Endodermal cell (in vitro differentiated cells): ENCODE measurements around the gene CCDC150. TPM values are rescaled to one million over a fixed set of nuclear protein-coding genes. Genes with fewer than 3 reads are reported as not detected.

Experiments used
- DNase-seq: peaks from one replicate; pipeline ENCODE4 v3.0.0-alpha.2; 2017
- H3K27ac ChIP-seq: 2 replicates; pipeline ENCODE4 v1.5.1; 2013; ENCODE audit warnings: mild to moderate bottlenecking, low read depth, low read length, moderate library complexity
- H3K27me3 ChIP-seq: 2 replicates; pipeline ENCODE4 v1.6.1; 2013; ENCODE audit warnings: mild to moderate bottlenecking, low read length, moderate library complexity; ENCODE audit not compliant: insufficient read depth, control insufficient read depth, poor library complexity, severe bottlenecking
- H3K36me3 ChIP-seq: 2 replicates; pipeline ENCODE4 v1.7.0; 2013; ENCODE audit warnings: mild to moderate bottlenecking, low read length, moderate library complexity; ENCODE audit not compliant: control insufficient read depth, insufficient read depth
- H3K4me1 ChIP-seq: one replicate; pipeline ENCODE4 v1.7.0; 2013; ENCODE audit warnings: low read length; ENCODE audit not compliant: control insufficient read depth, insufficient read depth
- H3K4me3 ChIP-seq: 2 replicates; pipeline ENCODE4 v1.5.1; 2013; ENCODE audit warnings: mild to moderate bottlenecking, low read length, moderate library complexity
- H3K9ac ChIP-seq: 2 replicates; pipeline ENCODE4 v1.6.1; 2013; ENCODE audit warnings: mild to moderate bottlenecking, low read length, moderate library complexity; ENCODE audit not compliant: poor library complexity, severe bottlenecking; ENCODE audit errors: extremely low read depth
- H3K9me3 ChIP-seq: 2 replicates; pipeline ENCODE4 v1.6.1; 2013; ENCODE audit warnings: mild to moderate bottlenecking, low read length, moderate library complexity; ENCODE audit not compliant: control insufficient read depth
- H3K27ac Mint-ChIP-seq: 2 replicates; pipeline ENCODE4 v1.8.0; 2020; ENCODE audit warnings: mixed read lengths
- H3K27me3 Mint-ChIP-seq: 2 replicates; pipeline ENCODE4 v1.8.0; 2021; ENCODE audit warnings: mild to moderate bottlenecking, mixed read lengths; ENCODE audit not compliant: insufficient read depth
- H3K36me3 Mint-ChIP-seq: 2 replicates; pipeline ENCODE4 v1.8.0; 2020; ENCODE audit warnings: low read depth, mixed read lengths
- H3K4me1 Mint-ChIP-seq: 2 replicates; pipeline ENCODE4 v1.8.0; 2020; ENCODE audit warnings: mixed read lengths
- H3K4me3 Mint-ChIP-seq: 2 replicates; pipeline ENCODE4 v1.8.0; 2020; ENCODE audit warnings: mild to moderate bottlenecking, moderate library complexity, mixed read lengths
- H3K9me3 Mint-ChIP-seq: 2 replicates; pipeline ENCODE4 v1.8.0; 2020; ENCODE audit warnings: mild to moderate bottlenecking, mixed read lengths
- WGBS, 2 experiments: methylation state at CpG; one replicate each; pipeline versions ENCODE4 v1.1.5 to v1.1.7; 2013; ENCODE audit warnings: missing lambda C conversion rate in 2 of 2, mixed read lengths in 1 of 2; ENCODE audit not compliant: insufficient coverage in 1 of 2, insufficient read length in 1 of 2; 5-methylcytosine and 5-hydroxymethylcytosine counted together
- long read RNA-seq, 4 experiments: library from polyadenylated mRNA in 2 of 4; library from RNA in 1 of 4; library from capped mRNA in 1 of 4; stranded (forward) in 3 of 4; unstranded in 1 of 4; transcript quantifications; one replicate each; pipeline ENCODE4 v2.0.0, GENCODE V29; 2020 to 2021; ENCODE audit warnings: inconsistent platforms in 1 of 4
- polyA plus RNA-seq, 2 experiments: library from polyadenylated mRNA; stranded (reverse); fragments of 50-300 nt; gene quantifications; one replicate each; pipeline ENCODE4 v1.2.3, GENCODE V29; 2013
- total RNA-seq, 2 donors: library from RNA; stranded (reverse); fragmentation: NEBNext Ultra II Directional in 1 of 2; extraction: Animal tissue kit (Norgen Biotek cat#: 25700) in 1 of 2; gene quantifications; 2 replicates in 1 of 2; 3 replicates in 1 of 2; pipeline ENCODE4 v1.2.1, GENCODE V29; 2021
- TF ChIP-seq, protein P1 (sequence below): fragments of 200-600 bp; sonication (generic); conservative IDR thresholded peaks from 2 replicates; pipeline ENCODE4 v1.5.0; 2021; ENCODE audit warnings: antibody characterized with exemption, mild to moderate bottlenecking

The CCDC150 gene
- 10 to 100 TPM; 25.4 to 42.9 TPM for total RNA-seq
- 39.1 TPM for polyA plus RNA-seq (2013, experiment 1 of 2)
- 32.7 TPM for polyA plus RNA-seq (2013, experiment 2 of 2)
- long read RNA-seq, experiment 1, partial matches to known transcripts = 0 of 2 reads
- long read RNA-seq, experiment 1, other reads (novel, unspliced or antisense) = 2 of 2 reads
- long read RNA-seq, experiment 2, partial matches to known transcripts = 2 of 16 reads
- long read RNA-seq, experiment 2, other reads (novel, unspliced or antisense) = 14 of 16 reads
- long read RNA-seq, experiment 3, partial matches to known transcripts = 4 of 36 reads
- long read RNA-seq, experiment 3, other reads (novel, unspliced or antisense) = 32 of 36 reads
- long read RNA-seq, experiment 4, partial matches to known transcripts = 0 of 3 reads
- long read RNA-seq, experiment 4, other reads (novel, unspliced or antisense) = 3 of 3 reads

DNA sequence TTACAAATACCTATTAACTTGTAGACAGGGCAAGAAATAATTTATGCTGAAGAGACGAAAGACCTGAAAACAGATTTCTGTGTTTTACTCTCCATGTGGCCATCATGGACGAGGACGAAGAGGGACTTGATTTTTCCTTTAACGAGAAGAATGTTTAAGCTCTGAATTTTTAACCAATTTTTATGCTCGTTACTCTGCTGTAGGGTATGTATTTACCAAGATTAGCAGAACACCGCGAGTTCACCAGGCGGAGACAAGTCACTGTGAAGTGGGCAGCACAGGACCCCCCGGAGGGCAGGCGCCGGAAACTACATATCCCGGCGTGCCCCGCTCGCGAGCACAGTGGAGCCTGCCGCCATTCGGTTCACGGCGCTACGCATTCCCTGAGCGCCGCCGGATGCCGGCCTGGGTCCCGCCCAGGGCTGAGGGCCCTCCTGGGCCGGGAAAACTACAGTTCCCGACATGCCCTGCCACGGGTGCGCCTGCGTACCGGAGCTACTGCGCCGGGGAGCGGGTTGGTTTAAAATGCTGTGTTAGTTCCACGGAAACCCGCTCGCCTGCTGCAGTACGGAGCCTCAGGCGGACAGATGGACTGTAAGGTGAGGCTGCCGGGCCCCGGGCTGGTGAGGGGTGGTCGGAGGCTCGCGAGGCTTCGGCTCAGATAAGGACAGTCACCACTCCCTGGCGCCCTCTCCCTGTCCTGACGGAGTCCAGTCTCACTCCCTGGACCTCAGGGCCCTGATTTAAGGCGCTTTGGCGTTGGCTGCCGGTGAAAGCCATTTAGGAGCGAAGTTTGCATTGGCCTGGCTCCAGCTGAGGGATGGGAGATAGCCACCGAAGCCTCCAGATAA, at the start of gene CCDC150:
Gene CCDC150 (plus strand): TSS at position 536 of the 851 bp plus-strand sequence. CDS start 52 bp downstream, at position 588.
- TF ChIP-seq, protein P1, sequence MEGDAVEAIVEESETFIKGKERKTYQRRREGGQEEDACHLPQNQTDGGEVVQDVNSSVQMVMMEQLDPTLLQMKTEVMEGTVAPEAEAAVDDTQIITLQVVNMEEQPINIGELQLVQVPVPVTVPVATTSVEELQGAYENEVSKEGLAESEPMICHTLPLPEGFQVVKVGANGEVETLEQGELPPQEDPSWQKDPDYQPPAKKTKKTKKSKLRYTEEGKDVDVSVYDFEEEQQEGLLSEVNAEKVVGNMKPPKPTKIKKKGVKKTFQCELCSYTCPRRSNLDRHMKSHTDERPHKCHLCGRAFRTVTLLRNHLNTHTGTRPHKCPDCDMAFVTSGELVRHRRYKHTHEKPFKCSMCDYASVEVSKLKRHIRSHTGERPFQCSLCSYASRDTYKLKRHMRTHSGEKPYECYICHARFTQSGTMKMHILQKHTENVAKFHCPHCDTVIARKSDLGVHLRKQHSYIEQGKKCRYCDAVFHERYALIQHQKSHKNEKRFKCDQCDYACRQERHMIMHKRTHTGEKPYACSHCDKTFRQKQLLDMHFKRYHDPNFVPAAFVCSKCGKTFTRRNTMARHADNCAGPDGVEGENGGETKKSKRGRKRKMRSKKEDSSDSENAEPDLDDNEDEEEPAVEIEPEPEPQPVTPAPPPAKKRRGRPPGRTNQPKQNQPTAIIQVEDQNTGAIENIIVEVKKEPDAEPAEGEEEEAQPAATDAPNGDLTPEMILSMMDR = peak; percentile 48
- H3K36me3 ChIP-seq = no peaks in the 10 kb centered on the region
- no peaks in the 10 kb centered on the region for H3K27me3 ChIP-seq
- H3K9me3 Mint-ChIP-seq = no peaks in the 10 kb centered on the region
- H3K4me1 Mint-ChIP-seq = peaks cover 22% of the 10 kb centered on the region
- H3K27ac ChIP-seq = peak within 1 kb of the TSS; percentile 48
- H3K4me3 ChIP-seq = peak within 1 kb of the TSS; percentile 97
- H3K36me3 Mint-ChIP-seq = no peaks in the 10 kb centered on the region
- H3K27ac Mint-ChIP-seq = peak within 1 kb of the TSS; percentile 96
- no peaks in the 10 kb centered on the region for H3K27me3 Mint-ChIP-seq
- no peaks in the 10 kb centered on the region for H3K9me3 ChIP-seq
- DNase-seq = peak; percentile 98
- 8 to 12% methylated on average over 39 to 53 of the region's 53 CpGs for WGBS, 2 experiments
- peak within 1 kb of the TSS; percentile 83 for H3K4me3 Mint-ChIP-seq
- peaks cover 3% of the 10 kb centered on the region for H3K4me1 ChIP-seq
- peak within 1 kb of the TSS; percentile 68 for H3K9ac ChIP-seq

DNA sequence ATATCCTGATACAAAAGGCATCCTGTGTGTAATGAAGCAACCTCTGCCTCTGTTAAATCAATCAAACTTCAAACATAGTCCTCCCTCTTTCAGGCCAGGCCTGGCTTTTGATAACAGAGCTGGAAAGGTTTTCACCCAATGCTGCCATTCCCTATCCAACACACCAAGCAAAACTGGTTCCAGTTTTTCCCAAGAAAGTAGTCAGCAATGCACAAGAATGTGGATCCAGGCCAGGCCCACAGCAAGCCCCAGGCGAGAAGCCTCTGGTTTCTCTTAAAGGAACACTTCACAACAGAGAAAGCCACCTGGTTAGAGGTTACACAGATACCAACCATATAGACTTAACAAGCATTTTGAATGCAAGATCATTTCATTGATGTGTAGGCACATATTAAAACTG, 49.2 kb upstream of the CCDC150 start:
- Histone ChIP-seq H3K9ac (no peak overlapping the region), H3K9me3 (no peaks in the 10 kb centered on the region), H3K36me3 (no peaks in the 10 kb centered on the region), H3K4me3 (no peak overlapping the region), H3K4me1 (peaks cover 3% of the 10 kb centered on the region), H3K27ac (no peak overlapping the region), H3K27me3 (peaks cover 9% of the 10 kb centered on the region)
- H3K36me3 Mint-ChIP-seq = no peaks in the 10 kb centered on the region
- peaks cover 16% of the 10 kb centered on the region for H3K27me3 Mint-ChIP-seq
- peaks cover 36% of the 10 kb centered on the region for H3K4me1 Mint-ChIP-seq
- no peak for DNase-seq
- H3K9me3 Mint-ChIP-seq = no peaks in the 10 kb centered on the region
- TF ChIP-seq, protein P1 = no peak
- H3K27ac Mint-ChIP-seq = no peak overlapping the region
- WGBS, 2 experiments = 60 to 81% methylated on average over 1 of the region's 1 CpG
- no peak overlapping the region for H3K4me3 Mint-ChIP-seq

DNA sequence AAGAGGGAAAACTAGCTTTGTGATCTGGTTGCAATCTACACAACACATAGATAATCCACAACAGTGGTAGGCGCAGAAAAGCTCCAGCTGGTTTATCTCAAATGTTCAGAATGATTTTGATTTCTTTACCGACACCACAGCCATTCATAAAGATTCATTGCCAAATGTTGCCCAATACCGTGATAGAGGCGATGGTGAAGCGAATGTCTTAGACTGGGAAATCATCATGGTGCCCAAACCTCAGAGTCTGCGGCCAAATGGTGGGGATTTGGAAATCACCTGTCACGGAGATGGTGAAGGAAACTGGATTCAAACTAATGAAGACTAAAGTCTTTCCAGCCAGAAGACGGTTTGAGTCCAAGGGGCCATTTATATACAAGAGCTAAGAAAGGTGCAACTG, 48.5 kb upstream of the CCDC150 start:
- H3K4me1 Mint-ChIP-seq = peaks cover 36% of the 10 kb centered on the region
- H3K9me3 Mint-ChIP-seq = no peaks in the 10 kb centered on the region
- H3K27ac Mint-ChIP-seq = no peak overlapping the region
- H3K4me1 ChIP-seq = peaks cover 3% of the 10 kb centered on the region
- H3K4me3 Mint-ChIP-seq = no peak overlapping the region
- H3K36me3 ChIP-seq = no peaks in the 10 kb centered on the region
- H3K9ac ChIP-seq = no peak overlapping the region
- peaks cover 23% of the 10 kb centered on the region for H3K27me3 Mint-ChIP-seq
- WGBS, 2 experiments = 95 to 99% methylated on average over 8 of the region's 8 CpGs
- TF ChIP-seq, protein P1 = no peak
- H3K9me3 ChIP-seq = no peaks in the 10 kb centered on the region
- no peaks in the 10 kb centered on the region for H3K36me3 Mint-ChIP-seq
- no peak for DNase-seq
- H3K27me3 ChIP-seq = peaks cover 9% of the 10 kb centered on the region
- H3K27ac ChIP-seq = no peak overlapping the region
- H3K4me3 ChIP-seq = no peak overlapping the region
